SU-DHL-6 (cell line): ENCODE measurements around the gene PPFIA2.

ENCODE experiments used
- EZH2phosphoT487 ChIP-seq: fragments of 200-600 bp; sonication (generic), shearing (Covaris generic); conservative IDR thresholded peaks from 2 replicates; pipeline ENCODE4 v1.6.1; 2018; ENCODE audit warnings: mild to moderate bottlenecking, antibody characterized with exemption, low read length, moderate library complexity, mixed read lengths
- TF ChIP-seq, protein P1 (sequence below): fragments of 200-600 bp; sonication (generic); IDR thresholded peaks from one replicate; pipeline ENCODE4 v1.5.1; 2017; ENCODE audit warnings: antibody characterized with exemption, mild to moderate bottlenecking, low read length, moderate library complexity; ENCODE audit not compliant: insufficient read depth, poor library complexity, severe bottlenecking

DNA sequence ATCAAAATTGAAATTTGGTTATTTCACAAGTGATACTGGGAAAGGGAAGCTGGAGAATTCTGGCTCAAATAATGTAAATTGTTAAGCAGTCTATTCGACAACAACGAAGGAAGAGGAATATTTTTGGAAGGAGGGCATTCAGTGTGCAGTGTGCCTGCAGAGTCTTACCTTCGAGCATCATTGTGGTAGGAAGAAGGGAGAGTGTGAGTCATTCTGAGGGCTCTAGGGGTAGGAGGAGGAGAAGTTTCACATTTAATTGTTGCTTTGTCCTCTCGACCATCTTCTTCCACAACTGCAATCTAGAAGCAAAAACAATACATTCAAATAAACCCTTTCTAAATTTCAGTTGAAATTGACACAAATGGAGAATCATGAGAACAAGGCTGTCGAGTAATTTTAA lies 418.2 kb downstream of the PPFIA2 start:
- TF ChIP-seq, protein P1, sequence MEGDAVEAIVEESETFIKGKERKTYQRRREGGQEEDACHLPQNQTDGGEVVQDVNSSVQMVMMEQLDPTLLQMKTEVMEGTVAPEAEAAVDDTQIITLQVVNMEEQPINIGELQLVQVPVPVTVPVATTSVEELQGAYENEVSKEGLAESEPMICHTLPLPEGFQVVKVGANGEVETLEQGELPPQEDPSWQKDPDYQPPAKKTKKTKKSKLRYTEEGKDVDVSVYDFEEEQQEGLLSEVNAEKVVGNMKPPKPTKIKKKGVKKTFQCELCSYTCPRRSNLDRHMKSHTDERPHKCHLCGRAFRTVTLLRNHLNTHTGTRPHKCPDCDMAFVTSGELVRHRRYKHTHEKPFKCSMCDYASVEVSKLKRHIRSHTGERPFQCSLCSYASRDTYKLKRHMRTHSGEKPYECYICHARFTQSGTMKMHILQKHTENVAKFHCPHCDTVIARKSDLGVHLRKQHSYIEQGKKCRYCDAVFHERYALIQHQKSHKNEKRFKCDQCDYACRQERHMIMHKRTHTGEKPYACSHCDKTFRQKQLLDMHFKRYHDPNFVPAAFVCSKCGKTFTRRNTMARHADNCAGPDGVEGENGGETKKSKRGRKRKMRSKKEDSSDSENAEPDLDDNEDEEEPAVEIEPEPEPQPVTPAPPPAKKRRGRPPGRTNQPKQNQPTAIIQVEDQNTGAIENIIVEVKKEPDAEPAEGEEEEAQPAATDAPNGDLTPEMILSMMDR = no peak
- TF ChIP-seq EZH2phosphoT487 = no peak
